Ammon's horn (tissue), 1 donor: ENCODE measurements around the gene POLK.

ENCODE experiments used
- DNase-seq: peaks from one replicate; pipeline ENCODE4 v3.0.0-alpha.2; 2016; ENCODE audit warnings: low spot score

Gene POLK

DNA sequence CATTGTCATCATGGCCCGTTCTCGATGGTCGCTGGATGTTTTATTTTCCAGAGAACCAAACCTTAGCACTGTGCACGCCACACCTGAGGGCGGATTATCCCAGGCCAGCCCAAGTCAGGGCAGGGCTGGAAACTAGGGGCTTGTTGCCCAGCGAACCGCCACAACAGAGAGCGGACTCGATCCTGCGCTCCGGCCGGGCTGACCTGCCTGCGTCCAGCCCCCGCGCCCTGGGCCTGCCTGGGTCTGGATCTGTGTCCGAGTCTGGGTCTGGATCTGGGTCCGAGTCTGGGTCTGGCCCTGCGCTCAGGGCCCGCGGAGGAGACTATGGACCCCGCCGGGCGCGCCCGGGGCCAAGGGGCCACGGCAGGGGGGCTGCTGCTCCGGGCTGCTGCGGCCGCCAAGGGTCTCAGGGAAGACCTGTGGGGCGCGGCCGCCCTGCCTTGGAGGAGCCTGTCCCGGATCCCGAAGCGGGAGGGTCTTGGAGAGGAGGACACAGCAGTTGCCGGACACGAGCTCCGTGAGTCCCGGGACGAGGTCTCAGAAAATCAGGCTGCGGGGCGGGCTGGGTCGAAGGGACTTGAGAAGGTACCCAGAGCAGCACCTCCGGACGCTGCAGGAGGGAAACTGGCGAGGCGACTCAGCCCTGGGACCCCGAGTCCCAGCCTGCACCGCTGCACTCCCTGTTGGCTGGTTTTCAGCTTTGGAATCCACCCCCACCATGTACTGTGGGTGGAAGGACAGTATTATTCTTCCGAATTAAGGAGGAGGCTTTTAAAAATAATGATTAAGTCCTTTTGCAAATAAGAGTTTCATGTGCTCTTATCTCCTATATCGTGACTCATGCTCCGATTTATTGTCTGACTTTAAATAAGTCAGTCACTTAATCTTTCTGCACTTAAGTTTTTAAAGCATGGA lies 99.9 kb downstream of the POLK start, which contains the start of gene ANKDD1B:
ANKDD1B (plus strand) TSS at position 143 of the 915 bp plus-strand sequence; CDS start at position 325, 182 bp downstream.
- no peak for DNase-seq

DNA sequence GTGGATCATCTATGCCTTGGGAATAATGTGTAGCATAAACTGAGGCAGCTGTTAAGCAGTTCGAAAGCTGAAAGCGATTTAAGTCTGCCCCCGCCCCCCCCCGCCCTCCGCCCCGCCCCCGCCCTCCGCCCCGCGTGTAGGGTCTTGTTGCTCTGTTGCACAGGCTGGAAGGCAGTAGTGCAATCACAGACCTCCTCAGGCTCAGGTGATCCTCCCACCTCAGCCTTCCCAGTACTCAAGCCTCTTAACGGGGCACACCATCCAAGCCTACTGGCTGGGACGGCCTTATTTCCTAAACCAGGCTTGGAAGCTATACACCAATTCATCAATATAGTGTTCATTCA lies 100.5 kb downstream of the POLK start:
- DNase-seq, result no peak

DNA sequence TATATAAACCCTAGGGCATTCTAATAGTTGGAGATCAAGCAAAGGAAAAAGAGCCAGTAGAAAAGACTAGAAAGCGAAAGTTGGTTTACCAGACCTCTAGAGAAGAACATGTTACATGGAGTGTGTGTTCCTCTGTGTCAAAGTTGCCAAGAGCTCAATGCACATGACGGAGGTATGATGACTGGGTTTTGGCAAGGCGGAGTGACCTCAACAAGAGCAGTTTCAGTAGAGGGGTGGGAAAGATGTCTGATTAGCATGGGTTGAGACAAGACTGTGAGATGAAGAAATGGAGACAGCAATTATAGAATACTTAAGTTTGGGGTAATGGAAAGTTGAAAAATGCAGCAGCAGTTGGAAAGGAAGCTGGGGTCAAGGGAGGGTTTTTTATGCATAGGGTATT lies 101.2 kb downstream of the POLK start:
- no peak for DNase-seq

DNA sequence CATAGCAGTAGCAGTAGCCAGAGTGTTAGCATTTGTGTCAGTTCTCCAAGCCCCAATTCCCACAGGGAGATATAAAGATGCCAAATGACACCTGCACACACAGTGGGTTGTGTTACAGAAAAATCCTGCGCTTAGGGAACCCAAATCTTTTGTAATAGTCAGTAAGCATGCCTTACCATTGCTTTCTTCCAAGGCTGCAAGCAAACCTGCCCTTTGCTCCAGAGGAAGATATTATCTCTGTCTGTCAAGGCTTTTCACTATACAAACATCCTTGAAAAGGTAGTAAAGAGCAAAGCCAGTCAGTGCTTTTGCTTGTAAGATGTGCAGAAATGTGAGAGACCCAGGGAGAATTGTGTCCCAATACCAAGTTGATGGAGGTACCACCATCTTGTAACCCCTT lies 102.5 kb downstream of the POLK start:
- no peak for DNase-seq

DNA sequence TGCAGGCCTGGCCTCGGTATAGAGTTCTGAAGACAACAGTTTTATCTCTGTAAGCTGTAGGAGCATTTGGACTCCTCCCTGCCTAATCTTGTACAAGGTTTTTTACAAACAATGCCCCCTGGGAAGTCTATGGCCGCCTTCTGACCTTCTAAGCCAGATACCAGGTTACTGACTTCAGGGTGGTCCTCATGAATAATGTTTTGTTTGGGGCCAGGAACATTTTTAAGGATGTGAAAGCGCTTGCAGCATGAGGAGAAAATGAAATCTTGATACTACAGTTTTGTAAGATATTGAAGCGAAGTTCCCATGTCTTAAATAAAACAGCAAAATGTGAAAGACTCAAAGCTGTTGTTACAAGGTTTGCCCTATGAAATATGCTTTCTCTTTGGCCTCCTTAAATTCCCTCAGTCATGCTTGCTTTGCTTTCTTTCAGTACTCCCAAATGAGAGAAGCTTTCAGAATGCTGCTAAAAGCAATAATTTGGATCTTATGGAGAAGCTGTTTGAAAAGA lies 104.7 kb downstream of the POLK start:
- DNase-seq, result no peak

DNA sequence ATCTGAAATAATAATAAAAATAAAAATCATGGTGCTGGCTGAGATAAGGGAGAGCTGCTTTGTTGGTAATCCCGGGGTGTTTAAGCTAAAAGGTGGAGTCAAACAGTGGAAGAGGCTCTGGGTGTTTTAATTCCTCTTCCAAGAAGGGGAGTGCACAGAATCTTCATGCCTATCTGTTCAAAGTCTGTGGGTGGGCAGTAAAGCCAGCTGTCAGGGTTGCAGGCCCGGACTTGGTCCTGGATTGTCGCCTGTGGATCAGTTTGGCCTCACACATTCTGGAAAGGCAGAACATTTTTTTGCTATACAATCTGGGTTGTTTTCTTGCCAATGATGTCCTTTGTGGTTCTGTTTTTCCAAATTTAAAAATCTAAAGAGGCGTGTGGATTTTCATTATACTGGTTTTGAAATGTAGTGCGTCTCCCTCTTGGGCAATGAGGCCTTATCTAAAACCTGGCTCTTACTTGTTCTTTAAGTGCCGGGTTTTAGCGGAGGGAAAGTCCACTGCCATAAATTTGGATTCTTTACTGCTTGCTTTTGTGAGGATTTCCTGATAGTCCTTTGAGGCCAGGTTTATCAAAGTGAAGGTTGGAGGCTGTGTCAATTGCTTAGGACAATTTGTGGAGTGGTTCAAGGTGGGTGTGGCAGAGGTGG lies 105.4 kb downstream of the POLK start:
- DNase-seq, result no peak

DNA sequence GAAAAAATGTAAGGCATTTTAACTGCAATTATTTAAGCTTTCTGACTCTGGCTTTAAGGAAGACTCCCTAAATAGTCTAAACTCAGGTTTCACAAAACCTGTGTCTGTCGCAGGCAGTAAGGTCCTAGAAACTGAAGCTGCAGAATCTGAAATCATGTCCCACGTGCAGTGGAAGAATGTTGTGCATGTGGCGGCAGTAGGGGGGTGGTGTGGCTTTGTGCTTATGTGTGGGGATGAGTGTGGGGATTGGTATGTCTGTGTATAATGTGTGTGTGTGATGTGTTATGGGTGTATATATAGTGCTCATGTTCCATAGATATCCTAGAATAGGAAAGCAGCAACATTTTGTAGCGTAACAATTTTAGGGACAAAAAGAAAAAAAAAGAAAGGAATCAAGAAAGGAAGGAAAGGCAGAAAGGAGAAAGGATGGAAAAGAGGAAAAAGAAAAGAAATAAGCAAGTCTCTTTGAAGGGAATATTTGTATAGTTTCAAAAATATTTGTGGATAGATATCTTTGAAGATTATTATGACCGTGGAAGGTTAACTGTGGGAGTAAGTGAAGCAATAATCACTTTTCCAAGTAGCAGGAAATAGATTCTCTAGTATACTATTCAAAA lies 106.2 kb downstream of the POLK start:
- no peak for DNase-seq

DNA sequence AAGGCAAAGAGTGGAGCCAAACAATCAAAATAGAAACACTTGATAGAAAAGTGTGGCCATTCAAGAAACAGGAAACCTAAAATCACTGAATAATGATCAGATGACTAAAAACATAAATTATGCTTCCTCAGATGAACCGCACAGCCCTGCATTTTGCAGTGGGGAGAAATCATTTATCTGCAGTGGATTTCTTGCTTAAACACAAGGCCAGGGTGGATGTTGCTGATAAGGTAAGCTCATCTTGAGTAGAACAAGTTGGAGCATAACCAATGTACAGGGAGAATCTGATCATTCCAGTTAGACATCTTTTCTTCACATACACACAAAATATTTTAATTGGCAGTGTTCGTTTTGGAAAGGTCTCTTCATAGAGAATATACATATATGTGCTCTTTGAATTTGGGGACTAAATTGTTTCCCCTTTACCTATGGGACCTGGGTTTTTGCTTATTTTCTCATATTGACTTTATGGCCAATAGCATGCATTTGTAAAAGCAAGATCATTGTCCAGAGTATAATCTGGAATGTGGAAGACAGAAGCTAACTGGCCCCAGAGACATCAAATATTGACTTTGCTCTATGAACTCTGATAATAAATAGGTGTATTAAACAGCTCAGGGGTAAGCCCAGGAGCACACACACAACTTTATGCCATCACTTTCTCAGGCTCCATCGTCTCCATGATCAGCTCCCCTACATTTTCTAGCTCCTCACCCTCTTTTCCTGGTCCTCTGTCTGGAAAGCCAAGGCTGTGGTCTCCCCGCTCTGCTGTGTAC lies 108.7 kb downstream of the POLK start:
- no peak for DNase-seq

DNA sequence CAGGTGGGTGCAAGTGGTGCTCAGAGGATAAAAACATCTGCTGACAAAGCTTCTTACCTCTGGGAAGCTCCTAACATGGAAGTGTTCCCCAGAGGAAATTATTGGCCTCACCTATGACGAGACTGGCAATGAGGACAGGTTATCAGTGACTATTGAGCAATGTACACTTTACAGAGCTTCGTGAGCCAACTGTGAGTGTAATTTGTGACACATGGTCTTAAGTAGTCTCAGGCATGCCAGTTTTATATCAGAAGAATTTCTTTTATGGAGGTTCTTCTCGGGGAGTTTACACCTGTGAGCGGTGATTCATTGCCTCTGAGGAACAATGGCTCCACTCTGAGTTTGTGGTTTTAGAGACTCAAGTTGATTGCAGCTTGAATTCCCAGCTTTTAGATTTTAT lies 110.9 kb downstream of the POLK start:
- no peak for DNase-seq

DNA sequence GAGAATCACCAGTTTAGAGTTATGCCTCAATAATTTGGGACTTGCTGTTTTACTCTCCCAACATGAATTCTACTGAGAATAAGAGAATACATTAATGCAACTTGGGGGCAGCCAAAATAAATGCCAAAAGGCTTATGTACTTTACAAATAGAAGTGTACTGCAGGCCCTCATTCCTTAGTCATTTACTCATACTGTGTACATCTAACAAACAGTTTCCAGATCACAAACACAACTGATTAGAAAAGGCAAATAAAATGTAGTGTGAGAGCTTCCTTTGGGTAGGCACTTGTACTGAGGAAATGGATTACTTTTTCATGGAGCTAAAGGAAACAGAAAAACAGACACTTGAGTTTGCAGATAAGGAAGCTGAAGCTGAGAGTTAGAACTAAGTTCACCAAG lies 112.2 kb downstream of the POLK start:
- no peak for DNase-seq

DNA sequence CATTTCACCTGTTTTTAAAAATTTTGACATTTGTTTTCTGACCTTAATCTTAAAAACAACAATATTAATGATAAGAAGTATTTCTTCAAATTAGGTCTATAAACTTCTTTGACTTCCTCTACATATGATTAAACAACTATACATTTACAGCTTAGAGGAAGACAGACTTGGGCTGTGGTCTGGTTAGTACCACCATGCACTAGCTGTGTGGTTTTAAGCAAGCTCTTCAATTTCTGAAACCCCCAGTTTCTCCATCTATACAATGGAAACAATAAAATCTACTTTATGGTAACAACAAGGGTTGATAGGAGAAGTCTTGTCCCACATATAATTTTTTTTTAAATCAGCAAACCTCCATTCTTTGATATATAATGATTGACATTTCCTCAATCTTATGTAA lies 115.3 kb downstream of the POLK start:
- DNase-seq, result no peak

DNA sequence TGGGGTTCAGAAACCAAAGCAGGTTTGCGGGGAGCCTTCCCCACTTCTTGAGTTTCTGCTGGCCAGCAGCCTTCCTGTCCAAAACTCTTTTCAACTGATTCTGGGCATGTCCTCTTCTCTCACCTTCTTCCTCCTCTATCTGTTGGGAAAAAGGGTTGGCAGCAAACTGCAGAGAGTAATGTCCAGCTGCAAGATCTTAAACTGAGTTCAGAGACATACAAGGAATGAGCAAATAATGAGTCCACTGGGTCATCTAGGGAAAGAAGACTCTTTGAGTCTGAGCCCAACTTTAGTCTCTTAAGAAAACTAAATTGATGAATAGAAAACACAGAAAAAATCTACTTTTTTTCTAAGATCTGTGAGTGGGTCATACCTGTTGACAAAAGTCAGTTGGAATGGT lies 116.1 kb downstream of the POLK start:
- no peak for DNase-seq

DNA sequence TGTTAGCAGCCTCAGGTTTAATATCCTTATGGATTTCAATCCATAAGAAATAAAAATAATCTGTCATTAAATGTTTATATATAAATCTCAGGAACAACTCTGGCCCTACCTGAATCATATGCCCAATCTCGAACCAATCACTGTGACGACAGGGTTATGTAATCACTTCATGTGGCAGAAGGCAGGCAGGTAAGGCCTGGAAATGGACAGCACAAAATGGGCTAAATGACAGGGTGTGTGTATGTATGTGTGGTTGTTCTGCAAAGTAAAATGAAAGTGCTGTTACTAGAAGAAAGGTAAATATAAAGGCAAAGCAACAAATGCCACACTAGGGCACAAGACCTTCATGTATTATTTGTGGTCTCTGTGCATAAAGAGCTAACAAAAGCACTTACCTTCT lies 119.2 kb downstream of the POLK start:
- DNase-seq, result no peak

DNA sequence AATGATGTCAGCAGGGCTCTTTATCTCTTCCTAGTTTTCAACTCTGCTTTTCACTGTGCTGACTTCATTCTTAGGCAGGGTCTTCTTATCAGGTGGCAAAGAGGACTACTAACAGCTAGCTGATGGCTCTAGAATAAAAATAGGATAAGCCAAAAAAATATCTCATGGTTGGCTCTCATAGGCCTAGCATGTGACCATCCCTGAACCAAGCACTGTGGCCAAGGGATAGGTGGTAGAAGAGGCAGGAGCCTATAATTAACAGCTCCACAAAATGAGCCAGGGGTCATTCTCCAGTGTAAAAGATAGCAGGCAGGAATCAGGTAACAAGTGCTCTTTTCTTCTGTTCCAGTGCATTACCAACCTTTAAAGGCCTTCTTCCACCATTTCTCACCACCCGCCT lies 120.6 kb downstream of the POLK start:
- DNase-seq, result no peak

DNA sequence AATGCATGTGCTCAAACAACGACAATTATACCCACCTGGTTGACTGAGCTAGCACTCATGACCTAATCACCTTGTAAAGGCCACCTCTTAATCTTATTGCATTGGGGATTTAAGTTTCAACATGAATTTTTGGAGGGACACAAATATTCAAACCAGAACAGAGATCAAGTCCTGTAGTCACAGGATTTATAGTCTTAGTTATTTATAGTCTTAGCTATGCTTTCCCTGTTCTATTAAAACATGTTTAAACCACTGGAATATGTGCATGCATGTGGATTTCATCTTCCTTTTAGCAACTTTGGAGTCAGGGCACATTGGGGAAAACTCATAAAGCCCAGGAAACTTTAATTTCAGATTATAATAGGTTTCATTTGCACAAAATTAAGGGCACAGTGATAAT lies 126.3 kb downstream of the POLK start:
- DNase-seq, result no peak

DNA sequence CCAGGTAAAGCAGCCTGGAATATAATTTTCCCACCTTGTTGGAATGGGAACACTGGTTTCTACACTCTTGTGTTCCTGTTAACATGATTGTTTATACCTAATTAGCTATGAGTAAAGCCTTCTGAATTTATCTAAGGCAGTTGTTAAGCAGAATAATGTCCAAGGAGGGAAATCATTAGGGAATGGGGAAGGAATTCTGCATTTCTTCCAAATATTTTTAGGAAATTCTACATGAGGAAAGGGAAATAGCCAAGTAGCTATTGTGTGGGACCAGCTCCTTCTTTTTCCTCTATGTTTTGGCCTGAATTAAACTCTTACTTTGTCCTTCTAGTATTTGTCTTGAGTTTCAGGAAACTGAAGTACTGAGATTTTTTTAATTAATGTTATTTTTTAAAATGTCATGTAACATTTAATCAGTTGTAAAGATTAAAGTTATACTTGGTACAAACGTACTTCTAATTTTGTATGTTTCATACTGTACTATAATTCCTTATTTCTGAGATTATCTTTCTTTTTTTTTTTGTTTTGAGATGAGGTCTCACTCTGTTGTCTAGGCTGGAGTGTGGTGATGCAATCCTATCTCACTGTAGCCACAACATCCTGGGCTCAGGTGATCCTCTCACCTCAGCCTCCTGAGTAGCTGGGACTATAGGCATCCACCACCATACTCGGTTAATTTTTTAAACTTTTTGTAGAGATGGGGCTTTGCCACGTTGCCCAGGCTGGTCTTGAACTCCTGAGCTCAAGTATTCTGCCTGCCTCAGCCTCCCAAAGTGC lies 128.0 kb downstream of the POLK start:
- DNase-seq, result no peak

DNA sequence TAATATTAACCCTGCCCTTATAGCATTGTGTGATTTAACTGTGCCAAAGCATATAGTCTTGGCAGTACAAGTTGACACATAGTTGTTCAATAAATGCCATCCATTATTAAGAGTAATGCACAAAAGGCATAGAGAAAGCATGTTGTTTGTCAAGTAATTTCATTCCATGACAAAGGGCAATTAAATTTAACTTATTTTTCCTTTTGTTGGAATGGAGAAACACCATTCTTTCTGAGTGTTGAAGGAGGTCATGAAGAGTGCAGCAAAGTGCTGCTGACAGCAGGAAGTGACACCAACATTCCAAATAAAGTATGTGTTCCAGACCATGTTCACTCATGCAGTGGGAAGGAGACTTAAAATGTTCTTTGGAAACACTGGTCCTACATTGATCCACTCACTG lies 128.7 kb downstream of the POLK start:
- DNase-seq, result no peak

DNA sequence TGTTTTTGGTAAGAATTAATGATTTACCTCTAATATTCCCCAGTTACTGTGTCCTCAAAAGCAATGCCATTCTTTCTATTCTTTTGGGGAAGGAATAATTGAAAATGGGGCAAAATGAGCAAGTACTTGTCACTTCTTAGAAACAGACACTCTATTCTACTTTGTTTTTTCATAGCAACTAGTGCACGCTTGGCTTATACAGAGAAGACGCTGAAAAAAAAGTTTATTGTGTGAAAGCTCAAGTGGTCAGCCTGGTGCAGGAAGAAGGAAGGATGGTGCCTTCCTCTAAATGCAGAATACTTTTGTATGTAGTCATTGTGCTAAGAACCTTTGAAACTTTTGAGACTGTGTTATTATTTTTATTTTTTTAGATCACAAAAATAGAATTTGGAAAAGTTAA lies 129.1 kb downstream of the POLK start:
- no peak for DNase-seq

DNA sequence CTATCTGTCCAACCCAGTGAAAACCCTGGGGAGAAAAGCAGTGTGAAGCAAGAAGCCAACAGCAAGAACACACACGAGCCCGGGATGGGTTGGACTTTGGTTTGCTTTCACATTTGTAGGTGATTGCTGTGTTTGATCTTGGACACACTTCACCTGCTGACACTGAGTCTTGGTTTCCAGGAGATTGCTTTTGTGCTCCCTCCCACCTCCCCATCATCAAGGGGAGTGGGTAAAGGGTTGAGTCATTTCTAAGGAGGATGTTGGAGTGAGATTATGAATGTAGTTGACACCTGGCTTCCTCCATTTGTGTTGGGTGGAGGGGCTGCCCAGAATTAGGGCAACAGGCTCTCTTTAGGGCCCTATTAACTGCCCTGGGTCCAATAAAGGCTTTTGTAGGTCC lies 137.0 kb downstream of the POLK start:
- DNase-seq, result no peak
